Peyer's patch (tissue), 4 donors: ENCODE results near the gene SPRR5. TPM values are rescaled to one million over a fixed set of nuclear protein-coding genes. Genes with fewer than 3 reads are reported as not detected.

ENCODE experiments used
- DNase-seq, 3 donors: peaks; one replicate each; pipeline ENCODE4 v3.0.0-alpha.2; 2017 to 2019
- H3K27ac ChIP-seq, 4 donors: fragments of 200-600 bp; sonication (generic); one replicate each; pipeline ENCODE4 v1.5.1; 2016 to 2019
- H3K27me3 ChIP-seq, 2 donors: fragments of 200-600 bp; sonication (generic); one replicate each; pipeline ENCODE4 v1.5.1; 2019
- H3K36me3 ChIP-seq, 3 donors: fragments of 200-600 bp; sonication (generic); one replicate each; pipeline ENCODE4 v1.5.1; 2016 to 2019
- H3K4me1 ChIP-seq, 4 donors: fragments of 200-600 bp; sonication (generic); one replicate each; pipeline ENCODE4 v1.5.1; 2016 to 2019
- H3K4me3 ChIP-seq, 4 donors: fragments of 200-600 bp; sonication (generic); 1 replicate in 3 of 4; 2 replicates in 1 of 4; pipeline ENCODE4 v1.5.1; 2016 to 2019; ENCODE audit warnings: mild to moderate bottlenecking in 1 of 4
- H3K9me3 ChIP-seq, 4 donors: fragments of 200-600 bp; sonication (generic); one replicate each; pipeline ENCODE4 v1.5.1; 2016 to 2019; ENCODE audit warnings: mild to moderate bottlenecking in 1 of 4
- POLR2A ChIP-seq, 2 donors: fragments of 450-650 bp; IDR thresholded peaks; one replicate each; pipeline ENCODE4 v1.5.1; 2017; ENCODE audit warnings: antibody characterized with exemption in 2 of 2, mild to moderate bottlenecking in 2 of 2, moderate library complexity in 2 of 2
- total RNA-seq, 4 donors: library from RNA; depleted of rRNA; stranded (reverse); fragments of >200 nt; gene quantifications; one replicate each; pipeline ENCODE4 v1.1.0, GENCODE V29; 2016
- TF ChIP-seq, protein P1 (sequence below), 6 experiments: fragments of 450-650 bp in 4 of 6; fragments of 200-600 bp in 2 of 6; sonication (generic) in 1 of 6; IDR thresholded peaks; one replicate each; pipeline ENCODE4 v1.5.1; 2017 to 2019; ENCODE audit warnings: antibody characterized with exemption in 6 of 6, mild to moderate bottlenecking in 3 of 6, moderate library complexity in 1 of 6

The SPRR5 gene
- total RNA-seq, 4 donors from 2014 or later: not detected

DNA sequence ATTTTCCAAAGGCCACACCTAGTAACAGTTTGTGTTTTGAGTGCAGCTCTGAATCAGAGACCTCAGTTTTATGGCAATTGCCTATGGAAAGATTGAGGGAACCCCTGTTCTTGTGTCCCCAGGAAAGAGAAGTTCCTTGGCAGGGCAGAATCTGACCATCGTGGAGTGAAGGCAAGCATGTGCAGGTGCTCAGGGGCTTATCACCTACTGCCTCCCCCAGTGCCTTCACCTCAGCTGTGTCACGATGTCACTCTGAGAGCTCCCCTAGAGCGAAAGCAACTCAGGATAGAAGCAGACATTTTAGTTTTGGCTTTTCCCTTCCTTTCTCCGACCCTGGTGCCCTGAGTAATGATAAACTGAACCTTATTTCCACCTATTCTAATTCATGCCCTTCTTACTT lies 35.1 kb downstream of the SPRR5 start:
- H3K36me3 ChIP-seq: no peaks in the 10 kb centered on the region
- TF ChIP-seq, protein P1, sequence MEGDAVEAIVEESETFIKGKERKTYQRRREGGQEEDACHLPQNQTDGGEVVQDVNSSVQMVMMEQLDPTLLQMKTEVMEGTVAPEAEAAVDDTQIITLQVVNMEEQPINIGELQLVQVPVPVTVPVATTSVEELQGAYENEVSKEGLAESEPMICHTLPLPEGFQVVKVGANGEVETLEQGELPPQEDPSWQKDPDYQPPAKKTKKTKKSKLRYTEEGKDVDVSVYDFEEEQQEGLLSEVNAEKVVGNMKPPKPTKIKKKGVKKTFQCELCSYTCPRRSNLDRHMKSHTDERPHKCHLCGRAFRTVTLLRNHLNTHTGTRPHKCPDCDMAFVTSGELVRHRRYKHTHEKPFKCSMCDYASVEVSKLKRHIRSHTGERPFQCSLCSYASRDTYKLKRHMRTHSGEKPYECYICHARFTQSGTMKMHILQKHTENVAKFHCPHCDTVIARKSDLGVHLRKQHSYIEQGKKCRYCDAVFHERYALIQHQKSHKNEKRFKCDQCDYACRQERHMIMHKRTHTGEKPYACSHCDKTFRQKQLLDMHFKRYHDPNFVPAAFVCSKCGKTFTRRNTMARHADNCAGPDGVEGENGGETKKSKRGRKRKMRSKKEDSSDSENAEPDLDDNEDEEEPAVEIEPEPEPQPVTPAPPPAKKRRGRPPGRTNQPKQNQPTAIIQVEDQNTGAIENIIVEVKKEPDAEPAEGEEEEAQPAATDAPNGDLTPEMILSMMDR (IDR thresholded peaks at IDR 0.05): no peak
- TF ChIP-seq POLR2A (IDR thresholded peaks at IDR 0.05): no peak

DNA sequence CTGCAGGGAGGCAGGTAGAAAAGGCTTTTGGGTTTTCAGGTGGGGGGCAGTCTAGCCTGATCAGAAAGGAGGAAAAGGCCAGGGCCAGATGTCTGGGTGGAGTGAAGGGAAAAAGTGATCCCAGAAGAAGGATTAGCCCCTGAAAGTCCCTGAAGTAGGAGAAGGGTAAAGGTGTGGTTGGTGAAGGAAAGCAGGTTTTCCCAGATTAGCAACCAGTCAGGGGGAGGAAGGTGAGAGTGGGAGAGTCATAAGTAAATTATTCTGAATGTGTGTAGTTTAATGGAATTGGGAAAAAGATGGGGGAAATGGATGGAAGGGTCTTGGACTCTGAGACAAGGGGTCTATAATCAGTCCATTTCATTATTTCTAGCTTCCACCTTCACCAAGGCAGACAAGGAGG lies 36.2 kb downstream of the SPRR5 start:
- no peaks in the 10 kb centered on the region for H3K9me3 ChIP-seq
- no peaks in the 10 kb centered on the region for H3K36me3 ChIP-seq
- no peak for DNase-seq
- TF ChIP-seq, protein P1 (IDR thresholded peaks at IDR 0.05): no peak
- TF ChIP-seq POLR2A (IDR thresholded peaks at IDR 0.05): no peak
- no peak overlapping the region for H3K4me3 ChIP-seq
- no peaks in the 10 kb centered on the region for H3K4me1 ChIP-seq
- H3K27me3 ChIP-seq: no peaks in the 10 kb centered on the region
- H3K27ac ChIP-seq: no peak overlapping the region

More for the DNA sequence above, 35.1 kb downstream of the SPRR5 start:
- no peaks in the 10 kb centered on the region for H3K27me3 ChIP-seq
- no peaks in the 10 kb centered on the region for H3K9me3 ChIP-seq
- no peak overlapping the region for H3K27ac ChIP-seq
- no peak for DNase-seq
- no peak overlapping the region for H3K4me3 ChIP-seq
- H3K4me1 ChIP-seq: no peaks in the 10 kb centered on the region

DNA sequence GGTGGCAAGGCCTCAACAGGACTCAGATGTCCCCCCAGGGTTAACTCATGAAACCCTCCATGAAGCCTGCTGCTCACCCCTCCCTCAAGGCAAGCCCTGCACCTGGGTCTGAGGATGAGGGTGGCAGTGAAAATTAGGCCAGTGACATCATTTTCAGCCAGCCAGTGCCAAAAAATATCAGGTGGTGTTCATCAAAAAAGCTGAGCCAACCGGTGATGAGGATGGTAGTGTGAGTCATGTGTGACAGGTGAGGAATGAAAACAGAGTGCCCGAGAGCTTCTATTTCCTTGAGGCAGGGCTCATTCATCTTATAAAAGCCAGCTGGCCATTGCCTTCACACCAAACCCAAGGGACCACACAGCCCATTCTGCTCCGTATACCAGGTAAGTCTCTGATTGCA lies 36.7 kb downstream of the SPRR5 start, which contains the start of gene SPRR1A:
Gene SPRR1A (plus strand): TSS at position 339 of the 400 bp plus-strand sequence. CDS start 1,150 bp downstream, outside the sequence.
- H3K4me3 ChIP-seq: no peak within 1 kb of the TSS
- H3K9me3 ChIP-seq: no peaks in the 10 kb centered on the region
- no peak within 1 kb of the TSS for H3K27ac ChIP-seq
- H3K36me3 ChIP-seq: no peaks in the 10 kb centered on the region
- no peaks in the 10 kb centered on the region for H3K27me3 ChIP-seq
- no peaks in the 10 kb centered on the region for H3K4me1 ChIP-seq
- no peak for DNase-seq
- TF ChIP-seq POLR2A (IDR thresholded peaks at IDR 0.05): no peak
- TF ChIP-seq, protein P1 (IDR thresholded peaks at IDR 0.05): no peak

DNA sequence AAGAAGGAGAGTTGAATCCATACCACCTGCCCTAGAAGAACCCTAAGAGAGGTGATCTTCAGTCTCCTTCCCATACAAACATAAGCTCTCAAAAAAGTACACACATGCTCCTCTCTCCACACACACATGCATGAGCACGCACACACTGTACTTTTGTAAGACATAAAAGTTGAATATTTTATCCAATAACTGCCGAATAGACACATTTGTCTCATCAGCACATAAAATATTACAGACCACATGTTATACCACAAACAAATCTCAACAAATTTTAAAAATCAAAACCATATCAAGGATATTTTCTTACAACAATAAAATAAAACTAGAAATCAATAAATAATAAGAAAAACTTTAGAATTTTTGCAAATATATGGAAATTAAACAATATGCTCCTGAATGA lies 39.6 kb downstream of the SPRR5 start:
- H3K4me1 ChIP-seq: no peaks in the 10 kb centered on the region
- no peaks in the 10 kb centered on the region for H3K27me3 ChIP-seq
- H3K9me3 ChIP-seq: no peaks in the 10 kb centered on the region
- H3K36me3 ChIP-seq: no peaks in the 10 kb centered on the region
- no peak for DNase-seq
- no peak overlapping the region for H3K27ac ChIP-seq
- TF ChIP-seq POLR2A (IDR thresholded peaks at IDR 0.05): no peak
- TF ChIP-seq, protein P1 (IDR thresholded peaks at IDR 0.05): no peak
- H3K4me3 ChIP-seq: no peak overlapping the region

DNA sequence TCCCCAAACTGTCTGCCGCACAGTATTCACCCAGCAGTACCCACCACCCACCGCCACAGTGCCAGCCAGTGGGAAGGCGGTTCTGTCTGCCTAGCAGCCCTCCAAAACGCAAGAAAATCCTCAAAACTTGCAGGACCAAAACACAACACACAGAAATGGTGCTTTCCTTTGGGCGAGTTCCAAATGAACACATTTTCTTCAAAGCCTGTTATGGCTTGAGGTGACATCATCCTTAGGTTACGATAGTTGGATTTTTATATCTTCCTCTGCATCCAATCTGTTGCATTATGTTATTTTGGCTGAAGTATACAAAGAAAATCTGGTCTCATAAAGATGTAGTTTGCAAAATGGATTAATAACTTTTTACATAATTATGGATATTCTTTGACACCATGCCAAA lies 46.2 kb downstream of the SPRR5 start:
- no peaks in the 10 kb centered on the region for H3K27me3 ChIP-seq
- DNase-seq: no peak
- no peak for TF ChIP-seq POLR2A (IDR thresholded peaks at IDR 0.05)
- TF ChIP-seq, protein P1 (IDR thresholded peaks at IDR 0.05): no peak
- H3K4me3 ChIP-seq: no peak overlapping the region
- no peaks in the 10 kb centered on the region for H3K9me3 ChIP-seq
- H3K4me1 ChIP-seq: no peaks in the 10 kb centered on the region
- no peaks in the 10 kb centered on the region for H3K36me3 ChIP-seq
- no peak overlapping the region for H3K27ac ChIP-seq

DNA sequence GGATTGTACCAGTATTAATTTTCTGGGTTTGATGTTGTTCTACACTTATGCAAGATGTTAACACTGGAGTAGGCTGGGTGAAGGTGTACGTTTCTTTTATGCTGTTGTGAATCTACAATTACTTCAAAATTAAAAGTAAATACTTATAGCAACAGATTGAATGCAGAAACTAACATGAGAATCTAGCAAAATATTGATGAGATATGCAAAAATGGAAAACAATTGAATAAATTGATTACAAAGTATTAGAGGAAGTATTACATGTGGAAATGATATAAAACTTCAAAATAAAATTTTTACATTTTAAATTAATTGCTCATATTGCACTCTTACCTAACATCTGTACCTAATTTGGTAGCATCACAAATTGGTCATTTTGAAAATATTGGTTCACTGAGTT lies 48.8 kb downstream of the SPRR5 start:
- DNase-seq: no peak
- TF ChIP-seq, protein P1 (IDR thresholded peaks at IDR 0.05): no peak
- no peak for TF ChIP-seq POLR2A (IDR thresholded peaks at IDR 0.05)
- Histone ChIP-seq H3K27me3 (no peaks in the 10 kb centered on the region), H3K36me3 (no peaks in the 10 kb centered on the region), H3K4me1 (no peaks in the 10 kb centered on the region), H3K4me3 (no peak overlapping the region), H3K9me3 (no peaks in the 10 kb centered on the region), H3K27ac (no peak overlapping the region)
